GM12891 (cell line): ENCODE measurements around the gene HDAC4.

Experiments used
- POLR2A ChIP-seq: IDR thresholded peaks from 2 replicates; pipeline ENCODE4 v1.6.1; 2011; ENCODE audit warnings: low read depth, low read length, control low read depth
- POLR2AphosphoS5 ChIP-seq: IDR thresholded peaks from 2 replicates; pipeline ENCODE4 v1.6.1; 2011; ENCODE audit warnings: low read depth, low read length, control low read depth
- TAF1 ChIP-seq: IDR thresholded peaks from 2 replicates; pipeline ENCODE4 v1.6.1; 2011; ENCODE audit warnings: low read depth, low read length, control low read depth

DNA sequence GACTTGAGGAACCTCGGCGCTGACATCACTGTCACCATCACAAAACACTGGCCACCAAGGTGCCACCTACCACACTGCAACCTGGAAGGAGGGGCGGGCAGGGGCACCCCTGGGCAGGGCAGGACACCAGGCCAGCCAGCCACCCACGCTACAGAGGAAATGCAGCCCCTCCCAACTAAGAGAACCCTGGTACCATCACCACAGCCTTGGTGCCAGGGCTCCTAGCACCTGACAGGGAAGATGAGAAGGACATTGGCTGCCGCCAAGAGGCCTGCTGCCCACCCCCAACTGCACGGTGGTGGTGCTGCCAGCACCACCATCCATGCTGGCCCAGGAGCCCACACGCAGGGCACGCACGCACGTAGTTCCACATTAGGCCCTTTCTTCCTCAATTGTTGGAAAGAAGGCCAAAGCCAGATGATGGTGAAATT lies 88.7 kb downstream of the HDAC4 start:
- TF ChIP-seq POLR2AphosphoS5: no peak
- TF ChIP-seq POLR2A: no peak
- TF ChIP-seq TAF1: no peak
